Ovary (tissue), 3 donors: ENCODE measurements around the gene CDHR3.

Experiments used
- CTCF ChIP-seq, 3 donors: fragments of 450-650 bp in 2 of 3; fragments of 200-600 bp in 1 of 3; IDR thresholded peaks; one replicate each; pipeline versions ENCODE4 v1.5.1 to v1.8.0; 2016 to 2022; ENCODE audit warnings: antibody characterized with exemption in 3 of 3, mild to moderate bottlenecking in 1 of 3
- EP300 ChIP-seq: sonication (generic); formaldehyde crosslinking; IDR thresholded peaks from one replicate; pipeline ENCODE4 v1.6.1; 2017; ENCODE audit warnings: antibody characterized with exemption
- POLR2A ChIP-seq: fragments of 450-650 bp; IDR thresholded peaks from one replicate; pipeline ENCODE4 v1.6.1; 2017; ENCODE audit warnings: antibody characterized with exemption, mild to moderate bottlenecking, moderate library complexity
- donor health status: DM: no; HTN: no; CAD: no.

GRCh38 chr7:106016331-106016730, 53.3 kb downstream of the CDHR3 start:
- TF ChIP-seq POLR2A (no peak), CTCF (IDR thresholded peaks at IDR 0.05) (no peak), EP300 (no peak)
